NCI-H187 treated with DMSO at 0.1 percent for 48 hours (cell line): ENCODE results near the gene HMCN1.
"Not testable (repeated sequence)": the region's sequence is repeated elsewhere in the genome, so short reads cannot be mapped to it uniquely, and the experiment has no call there.

Experiments
- DNase-seq: peaks from one replicate; lab custom pipeline; 2025; lab: John Stamatoyannopoulos, UW

Gene HMCN1

DNA sequence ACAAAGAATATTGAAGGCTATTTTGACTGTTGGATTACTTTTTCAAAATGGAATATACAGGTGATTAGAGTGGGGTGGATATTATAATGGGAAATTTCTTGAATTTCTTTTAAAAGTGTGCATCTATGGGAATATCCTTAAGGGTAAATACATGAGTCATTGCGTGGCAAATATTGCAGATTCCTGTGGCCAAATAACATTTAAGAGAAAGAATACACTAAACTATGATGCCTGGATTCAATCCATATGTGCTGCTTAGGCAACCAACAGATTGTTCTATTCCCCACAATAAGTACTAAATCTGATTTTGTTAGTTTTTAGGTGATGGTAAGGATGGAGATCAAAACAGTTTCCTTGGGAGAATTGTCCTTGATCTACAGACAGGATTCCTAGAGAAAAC is 119.5 kb downstream of the HMCN1 start:
- DNase-seq: no peak

- DNase-seq: no peak
These were observed 122.3 kb downstream of the HMCN1 start for GRCh38 chr1:185856482-185856881.

DNA sequence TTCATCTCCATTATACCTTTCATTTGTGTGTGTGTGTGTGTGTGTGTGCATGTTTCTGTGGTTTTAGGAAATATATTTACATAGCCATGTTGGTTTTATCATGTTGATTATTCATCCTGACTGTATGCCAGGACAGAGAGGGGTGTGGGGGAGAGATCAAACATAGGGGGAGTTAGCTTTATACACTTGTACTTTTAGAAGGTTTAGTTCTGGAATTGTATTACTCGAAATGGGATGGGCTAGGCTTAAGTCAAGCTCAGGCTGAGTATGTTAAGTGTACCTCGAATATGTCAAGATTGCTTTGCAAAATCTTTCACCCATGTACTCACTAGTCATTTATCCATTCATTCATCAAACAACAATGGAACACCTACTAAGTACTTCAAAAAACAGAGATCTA is 123.3 kb downstream of the HMCN1 start:
- DNase-seq: no peak

DNA sequence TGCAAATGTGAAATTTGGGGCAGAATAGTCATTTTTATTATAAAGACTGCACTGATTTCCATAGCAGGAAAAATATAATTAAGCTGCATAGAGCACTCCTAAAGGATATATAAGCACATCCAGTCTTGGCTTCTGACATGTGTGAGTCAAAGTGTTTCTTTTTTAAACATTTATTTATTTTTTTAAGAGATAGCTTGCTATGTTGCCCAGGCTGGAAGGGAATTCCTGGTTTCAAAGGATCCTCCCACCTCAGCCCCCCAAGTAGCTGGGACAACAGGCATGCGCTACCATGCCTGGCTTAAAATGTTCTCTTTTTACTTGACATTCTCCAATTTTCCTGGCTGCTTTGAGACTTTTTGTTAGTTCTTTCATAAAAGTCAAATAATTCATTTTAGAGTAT is 126.1 kb downstream of the HMCN1 start:
- DNase-seq: no peak

GRCh38 chr1:185860859-185861258 is 126.7 kb downstream of the HMCN1 start:
- no peak for DNase-seq

GRCh38 chr1:185861630-185862029 is 127.4 kb downstream of the HMCN1 start:
- no peak for DNase-seq

DNA sequence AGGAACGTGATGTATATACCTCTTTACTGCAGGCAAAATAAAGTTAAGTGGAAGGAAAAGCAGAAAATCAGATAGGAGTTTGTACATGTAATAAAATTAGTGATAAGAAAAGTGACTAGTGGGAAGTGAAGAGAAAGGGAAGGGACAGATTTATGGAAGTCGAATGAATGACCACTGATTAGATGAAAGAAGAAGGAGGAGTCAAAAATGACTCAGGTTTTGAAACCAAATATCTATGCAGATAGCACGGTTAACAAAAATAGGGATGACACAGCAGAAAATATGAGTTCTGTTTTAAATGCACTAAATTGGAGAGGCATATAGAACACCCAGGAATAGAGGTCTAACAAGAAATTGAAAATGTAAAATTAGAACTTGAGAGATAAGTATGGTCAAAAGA is 128.0 kb downstream of the HMCN1 start:
- no peak for DNase-seq

DNA sequence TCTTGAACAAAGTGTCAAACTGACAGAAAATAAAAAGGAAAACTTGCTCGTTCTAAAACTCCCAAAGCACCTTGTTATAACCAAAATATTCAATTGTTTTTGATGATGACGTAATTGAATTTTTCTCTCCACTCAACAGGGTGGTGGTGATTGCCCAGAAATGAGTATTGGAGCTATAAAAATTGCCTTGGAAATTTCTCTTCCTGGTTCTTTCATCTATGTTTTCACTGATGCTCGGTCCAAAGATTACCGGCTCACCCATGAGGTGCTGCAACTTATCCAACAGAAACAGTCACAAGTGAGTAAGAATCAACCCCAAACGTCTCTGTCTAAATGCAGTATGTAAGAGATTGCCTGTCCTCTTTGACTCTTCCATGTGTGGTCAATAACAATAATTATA is 130.1 kb downstream of the HMCN1 start:
- no peak for DNase-seq

- DNase-seq: no peak
These were observed 130.8 kb downstream of the HMCN1 start for GRCh38 chr1:185864889-185865517.

DNA sequence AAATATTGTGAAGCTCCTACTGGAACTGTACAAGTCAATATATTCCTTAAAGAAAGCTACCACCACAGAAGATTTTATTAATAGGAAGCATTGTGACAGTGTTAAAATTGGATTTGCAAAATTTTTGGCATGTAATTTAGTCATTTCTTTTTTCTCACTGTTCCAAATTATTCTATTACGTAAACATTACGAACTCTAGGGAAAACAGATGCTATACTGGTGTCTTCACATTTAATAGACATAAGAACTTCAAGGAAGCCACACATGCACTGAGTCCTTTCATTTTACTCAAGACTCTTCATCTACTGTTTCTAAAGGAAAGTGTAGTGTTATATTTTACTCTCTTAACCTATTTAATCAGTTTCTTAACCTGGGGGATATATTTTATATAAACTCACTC is 135.4 kb downstream of the HMCN1 start:
- no peak for DNase-seq

- DNase-seq: no peak
These were observed 137.5 kb downstream of the HMCN1 start for GRCh38 chr1:185871627-185872150.

- DNase-seq: no peak
These were observed 140.1 kb downstream of the HMCN1 start for GRCh38 chr1:185874246-185874645.

DNA sequence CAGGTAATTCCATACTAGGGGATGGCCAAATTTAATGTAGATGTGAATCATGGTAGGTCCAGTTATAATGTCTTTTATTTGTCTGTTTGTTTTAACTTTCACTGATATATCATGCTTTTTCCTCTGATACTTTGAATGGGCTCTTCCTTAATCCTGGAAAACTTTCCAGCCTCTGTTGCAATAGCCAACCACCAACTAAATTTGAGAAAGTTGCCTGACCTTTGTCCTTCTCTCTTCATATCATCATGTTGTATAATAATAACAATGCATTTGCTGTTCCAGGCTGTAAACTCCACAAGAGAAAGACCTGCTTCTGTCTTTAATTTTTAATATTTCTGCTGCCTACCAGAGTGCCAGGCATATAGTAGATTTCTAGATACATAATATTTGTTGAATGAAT is 146.1 kb downstream of the HMCN1 start:
- DNase-seq: no peak

- no peak for DNase-seq
These were observed 146.7 kb downstream of the HMCN1 start for GRCh38 chr1:185880779-185881333.

DNA sequence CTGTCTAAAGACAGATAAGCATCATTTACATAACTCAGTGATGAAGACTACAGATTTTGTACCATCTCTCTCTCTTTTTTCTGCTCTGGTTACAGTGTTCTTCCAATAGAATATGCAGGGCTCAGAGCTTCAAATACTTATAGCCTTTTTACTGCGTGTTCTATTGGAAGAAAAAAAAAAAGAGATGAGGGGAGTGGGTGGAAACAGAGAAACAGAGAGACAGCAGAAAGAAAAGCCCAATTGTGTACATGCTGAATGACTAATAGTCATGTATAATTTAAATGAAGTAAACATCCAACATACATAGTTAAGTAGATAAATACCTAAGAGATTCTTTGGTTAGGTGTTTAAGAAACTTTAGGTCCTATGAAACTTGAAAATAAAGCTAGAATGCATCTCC is 151.9 kb downstream of the HMCN1 start:
- no peak for DNase-seq

DNA sequence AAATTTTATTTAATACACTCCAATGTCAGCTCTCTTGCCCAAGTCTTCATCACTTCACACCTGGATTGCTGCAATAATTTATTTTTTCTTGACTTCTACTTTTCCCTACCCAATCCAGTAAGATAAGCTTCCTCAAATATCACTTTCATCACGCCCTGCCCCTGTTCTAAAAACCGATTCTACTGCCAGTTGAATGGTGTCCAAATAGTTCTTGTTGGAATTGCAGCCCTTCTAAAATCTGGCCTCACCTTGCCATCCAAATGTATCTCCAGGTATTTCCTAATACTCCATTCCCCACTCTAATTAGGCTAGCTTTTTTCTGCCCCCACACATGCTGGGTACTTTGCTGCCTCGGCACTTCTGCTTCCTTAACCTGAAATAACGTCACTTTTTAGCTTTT is 152.5 kb downstream of the HMCN1 start:
- DNase-seq: no peak

DNA sequence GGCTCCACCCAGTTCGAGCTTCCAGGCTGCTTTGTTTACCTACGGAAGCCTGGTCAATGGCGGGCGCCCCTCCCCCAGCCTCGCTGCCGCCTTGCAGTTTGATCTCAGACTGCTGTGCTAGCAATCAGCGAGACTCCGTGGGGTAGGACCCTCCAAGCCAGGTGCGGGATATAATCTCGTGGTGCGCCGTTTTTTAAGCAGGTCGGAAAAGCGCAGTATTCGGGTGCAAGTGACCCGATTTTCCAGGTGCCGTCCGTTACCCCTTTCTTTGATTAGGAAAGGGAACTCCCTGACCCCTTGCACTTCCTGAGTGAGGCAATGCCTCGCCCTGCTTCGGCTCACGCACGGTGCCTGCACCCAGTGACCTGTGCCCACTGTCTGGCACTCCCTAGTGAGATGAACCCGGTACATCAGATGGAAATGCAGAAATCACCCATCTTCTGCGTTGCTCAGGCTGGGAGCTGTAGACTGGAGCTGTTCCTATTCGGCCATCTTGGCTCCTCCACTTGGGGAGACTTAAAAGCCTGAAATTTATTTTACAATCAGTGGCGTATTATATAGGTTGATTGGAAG is 158.7 kb downstream of the HMCN1 start:
- DNase-seq: not testable (repeated sequence)

- no peak for DNase-seq
These were observed 160.6 kb downstream of the HMCN1 start for GRCh38 chr1:185894791-185895190.

DNA sequence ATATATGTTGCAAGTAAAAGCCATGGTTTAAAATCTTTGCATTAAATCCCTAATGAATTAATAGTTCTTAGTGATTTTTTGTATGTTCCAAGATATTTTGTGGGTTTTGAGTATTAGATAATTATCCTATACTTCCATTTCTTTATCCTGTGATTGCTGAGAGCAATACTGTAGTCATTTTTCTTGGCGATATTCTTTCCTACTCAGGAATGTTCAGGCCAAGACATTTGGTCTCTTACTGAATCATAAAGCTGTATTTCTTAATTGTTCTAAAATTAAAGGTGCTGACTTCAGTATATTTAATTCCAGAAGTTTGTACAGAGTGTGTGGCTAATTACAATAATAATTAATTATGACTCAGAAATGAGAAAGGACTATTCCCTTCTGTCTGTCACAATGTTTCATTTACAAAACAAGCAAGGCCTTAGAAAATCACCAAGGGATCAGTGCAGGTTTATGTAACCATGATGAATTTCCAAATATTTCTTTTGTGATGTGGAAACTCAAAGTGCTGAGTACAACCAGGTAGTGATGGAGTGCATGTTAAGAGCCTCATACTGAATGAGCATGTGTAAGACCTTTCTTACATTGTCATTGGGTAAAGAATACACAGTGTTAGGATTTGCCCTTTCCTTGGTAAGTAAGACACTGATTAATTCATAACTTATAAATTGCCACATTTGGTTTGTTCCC is 161.2 kb downstream of the HMCN1 start:
- no peak for DNase-seq

DNA sequence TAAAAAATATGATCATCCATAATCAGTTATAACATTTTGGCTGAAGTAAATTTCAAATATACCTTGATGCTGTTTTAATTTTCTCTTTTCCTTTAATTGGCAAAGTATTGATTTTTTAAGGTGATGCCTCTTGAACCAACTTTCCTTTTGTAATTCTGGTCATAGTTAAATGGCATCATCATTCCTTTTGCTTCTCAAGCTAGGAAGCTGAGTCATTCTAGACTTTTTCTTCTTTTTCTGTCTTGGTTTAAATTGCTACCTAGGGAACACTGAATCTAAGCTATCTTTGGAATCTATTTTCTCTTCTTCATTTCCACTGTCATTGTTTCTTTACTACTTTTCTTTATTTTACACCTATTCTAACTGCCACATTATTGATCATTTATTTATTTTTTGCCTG is 162.7 kb downstream of the HMCN1 start:
- DNase-seq: no peak

GRCh38 chr1:185906186-185906585 is 172.0 kb downstream of the HMCN1 start:
- no peak for DNase-seq

GRCh38 chr1:185907246-185907645 is 173.1 kb downstream of the HMCN1 start:
- no peak for DNase-seq

GRCh38 chr1:185911978-185912377 is 177.8 kb downstream of the HMCN1 start:
- no peak for DNase-seq
